Measurements from ENCODE around the gene TP53I11. TPM values are rescaled to one million over a fixed set of nuclear protein-coding genes. Genes with fewer than 3 reads are reported as not detected.

TP53I11 gene
- total RNA-seq, 1 donor from 2014 or later, result 149 TPM

GRCh38 chr11:44892843-44893242 is 57.8 kb downstream of the TP53I11 start:
- Mint-ChIP-seq H3K27ac (ENCODE audit: unreplicated experiment) (no peak overlapping the region), H3K9me3 (ENCODE audit: unreplicated experiment) (no peaks in the 10 kb centered on the region), H3K4me1 (ENCODE audit: unreplicated experiment) (peaks cover 24% of the 10 kb centered on the region), H3K27me3 (ENCODE audit: unreplicated experiment) (peaks cover 35% of the 10 kb centered on the region), H3K4me3 (ENCODE audit: unreplicated experiment) (no peak overlapping the region), H3K36me3 (ENCODE audit: low read depth, unreplicated experiment) (peaks cover 35% of the 10 kb centered on the region)
- no peak for DNase-seq (ENCODE audit: low spot score)
- TF ChIP-seq CTCF (IDR thresholded peaks at IDR 0.05; ENCODE audit: unreplicated experiment), result no peak

- Mint-ChIP-seq H3K27ac (ENCODE audit: unreplicated experiment) (no peak overlapping the region), H3K36me3 (ENCODE audit: low read depth, unreplicated experiment) (peaks cover 36% of the 10 kb centered on the region), H3K27me3 (ENCODE audit: unreplicated experiment) (peaks cover 27% of the 10 kb centered on the region), H3K4me3 (ENCODE audit: unreplicated experiment) (no peak overlapping the region), H3K9me3 (ENCODE audit: unreplicated experiment) (no peaks in the 10 kb centered on the region), H3K4me1 (ENCODE audit: unreplicated experiment) (peaks cover 46% of the 10 kb centered on the region)
- no peak for TF ChIP-seq CTCF (IDR thresholded peaks at IDR 0.05; ENCODE audit: unreplicated experiment)
- DNase-seq (ENCODE audit: low spot score), result no peak
Observed at GRCh38 chr11:44889266-44889665, 61.4 kb downstream of the TP53I11 start.

DNA sequence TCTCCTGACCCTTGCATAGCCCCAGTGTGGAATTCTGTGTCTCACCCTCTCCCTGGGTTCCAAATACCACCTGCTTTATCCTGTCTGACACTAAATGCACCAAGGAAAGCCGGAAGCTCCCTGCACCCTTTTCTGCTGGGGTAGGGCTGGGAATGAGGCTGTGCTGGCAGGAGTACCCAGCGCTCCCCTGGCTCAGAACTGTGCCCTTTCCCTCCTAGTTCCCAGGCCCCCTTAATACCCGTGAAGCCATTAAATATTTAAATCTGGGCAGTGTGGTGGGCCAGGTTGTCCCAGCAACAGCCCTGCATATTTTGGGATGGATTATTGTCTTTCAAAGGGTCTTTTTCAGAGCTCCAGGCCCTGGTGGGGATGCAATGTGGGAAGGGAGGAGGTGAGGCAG is 63.0 kb downstream of the TP53I11 start:
- no peak for TF ChIP-seq CTCF (IDR thresholded peaks at IDR 0.05; ENCODE audit: unreplicated experiment)
- H3K36me3 Mint-ChIP-seq (ENCODE audit: low read depth, unreplicated experiment), result peaks cover 39% of the 10 kb centered on the region
- H3K27me3 Mint-ChIP-seq (ENCODE audit: unreplicated experiment), result peaks cover 37% of the 10 kb centered on the region
- no peak overlapping the region for H3K27ac Mint-ChIP-seq (ENCODE audit: unreplicated experiment)
- H3K9me3 Mint-ChIP-seq (ENCODE audit: unreplicated experiment), result no peaks in the 10 kb centered on the region
- no peak overlapping the region for H3K4me3 Mint-ChIP-seq (ENCODE audit: unreplicated experiment)
- H3K4me1 Mint-ChIP-seq (ENCODE audit: unreplicated experiment), result peaks cover 48% of the 10 kb centered on the region
- DNase-seq (ENCODE audit: low spot score), result no peak

DNA sequence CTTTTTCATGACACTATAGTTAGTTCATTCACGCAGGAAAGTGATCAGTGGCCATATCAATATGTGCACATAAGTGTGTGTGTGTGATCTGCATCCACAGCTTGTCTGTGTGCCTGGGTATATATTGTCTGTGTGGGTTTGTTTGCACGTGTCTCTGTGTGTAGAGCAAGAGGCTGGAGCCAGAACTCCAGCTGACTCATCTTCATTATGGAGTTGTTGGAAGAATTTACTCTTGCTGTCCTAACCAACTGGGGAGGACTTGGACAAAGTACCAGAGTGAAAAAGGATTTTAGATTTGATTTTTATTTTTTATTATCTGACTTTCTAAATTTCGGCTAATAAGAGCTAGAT is 63.9 kb downstream of the TP53I11 start:
- peak overlapping the region; percentile 76 for H3K4me3 Mint-ChIP-seq (ENCODE audit: unreplicated experiment)
- peaks cover 40% of the 10 kb centered on the region for H3K27me3 Mint-ChIP-seq (ENCODE audit: unreplicated experiment)
- peaks cover 57% of the 10 kb centered on the region for H3K4me1 Mint-ChIP-seq (ENCODE audit: unreplicated experiment)
- TF ChIP-seq CTCF (IDR thresholded peaks at IDR 0.05; ENCODE audit: unreplicated experiment), result no peak
- no peaks in the 10 kb centered on the region for H3K9me3 Mint-ChIP-seq (ENCODE audit: unreplicated experiment)
- peak overlapping the region; percentile 59 for H3K27ac Mint-ChIP-seq (ENCODE audit: unreplicated experiment)
- peaks cover 44% of the 10 kb centered on the region for H3K36me3 Mint-ChIP-seq (ENCODE audit: low read depth, unreplicated experiment)
- no peak for DNase-seq (ENCODE audit: low spot score)

GRCh38 chr11:44885919-44886789 is 64.5 kb downstream of the TP53I11 start:
- Mint-ChIP-seq H3K27ac (ENCODE audit: unreplicated experiment) (peak overlapping the region; percentile 72), H3K4me1 (ENCODE audit: unreplicated experiment) (peaks cover 54% of the 10 kb centered on the region), H3K27me3 (ENCODE audit: unreplicated experiment) (peaks cover 34% of the 10 kb centered on the region), H3K4me3 (ENCODE audit: unreplicated experiment) (peak overlapping the region; percentile 76), H3K36me3 (ENCODE audit: low read depth, unreplicated experiment) (peaks cover 44% of the 10 kb centered on the region), H3K9me3 (ENCODE audit: unreplicated experiment) (no peaks in the 10 kb centered on the region)
- no peak for TF ChIP-seq CTCF (IDR thresholded peaks at IDR 0.05; ENCODE audit: unreplicated experiment)
- DNase-seq (ENCODE audit: low spot score), result no peak
